Ishikawa (cell line): ENCODE measurements around the gene NXPH2.
A peak's percentile ranks its signal among the peaks of the same experiment; 100 is the strongest.

Experiments used
- CEBPB ChIP-seq: IDR thresholded peaks from 2 replicates; pipeline ENCODE4 v1.6.1; 2012
- CREB1 ChIP-seq: IDR thresholded peaks from 2 replicates; pipeline ENCODE4 v1.6.1; 2012; ENCODE audit warnings: low read depth
- EGR1 ChIP-seq: IDR thresholded peaks from 2 replicates; pipeline ENCODE4 v1.6.1; 2012
- EP300 ChIP-seq: IDR thresholded peaks from 2 replicates; pipeline ENCODE4 v1.6.1; 2012; ENCODE audit warnings: borderline replicate concordance
- FOXM1 ChIP-seq: IDR thresholded peaks from 2 replicates; pipeline ENCODE4 v1.6.1; 2012; ENCODE audit warnings: low read depth, borderline replicate concordance
- NFIC ChIP-seq: IDR thresholded peaks from 2 replicates; pipeline ENCODE4 v1.6.1; 2012
- RAD21 ChIP-seq: IDR thresholded peaks from 2 replicates; pipeline ENCODE4 v1.6.1; 2012; ENCODE audit warnings: low read depth
- TAF1 ChIP-seq: IDR thresholded peaks from 2 replicates; pipeline ENCODE4 v1.6.1; 2012; ENCODE audit warnings: low read depth, mild to moderate bottlenecking
- TCF12 ChIP-seq: IDR thresholded peaks from 2 replicates; pipeline ENCODE4 v1.6.1; 2012; ENCODE audit warnings: low read depth
- TEAD4 ChIP-seq: IDR thresholded peaks from 2 replicates; pipeline ENCODE4 v1.6.1; 2012
- USF1 ChIP-seq: IDR thresholded peaks from 2 replicates; pipeline ENCODE4 v1.6.1; 2012
- YY1 ChIP-seq: IDR thresholded peaks from 2 replicates; pipeline ENCODE4 v1.6.1; 2012; ENCODE audit warnings: low read depth
- ZBTB7A ChIP-seq: IDR thresholded peaks from 2 replicates; pipeline ENCODE4 v1.6.1; 2012; ENCODE audit warnings: low read depth
- TF ChIP-seq, protein P1 (sequence below): IDR thresholded peaks from 2 replicates; pipeline ENCODE4 v1.6.1; 2012; ENCODE audit warnings: low read depth, mild to moderate bottlenecking
- TF ChIP-seq, protein P2 (sequence below): IDR thresholded peaks from 2 replicates; pipeline ENCODE4 v1.6.1; 2012

NXPH2 gene

GRCh38 chr2:138677221-138677620, 103.0 kb downstream of the NXPH2 start:
- TF ChIP-seq YY1 (no peak), TEAD4 (no peak), TCF12 (no peak), FOXM1 (no peak), ZBTB7A (no peak), CEBPB (no peak), USF1 (no peak), RAD21 (no peak), CREB1 (no peak), NFIC (no peak), EGR1 (no peak), EP300 (no peak), TAF1 (no peak)
- TF ChIP-seq, protein P1, sequence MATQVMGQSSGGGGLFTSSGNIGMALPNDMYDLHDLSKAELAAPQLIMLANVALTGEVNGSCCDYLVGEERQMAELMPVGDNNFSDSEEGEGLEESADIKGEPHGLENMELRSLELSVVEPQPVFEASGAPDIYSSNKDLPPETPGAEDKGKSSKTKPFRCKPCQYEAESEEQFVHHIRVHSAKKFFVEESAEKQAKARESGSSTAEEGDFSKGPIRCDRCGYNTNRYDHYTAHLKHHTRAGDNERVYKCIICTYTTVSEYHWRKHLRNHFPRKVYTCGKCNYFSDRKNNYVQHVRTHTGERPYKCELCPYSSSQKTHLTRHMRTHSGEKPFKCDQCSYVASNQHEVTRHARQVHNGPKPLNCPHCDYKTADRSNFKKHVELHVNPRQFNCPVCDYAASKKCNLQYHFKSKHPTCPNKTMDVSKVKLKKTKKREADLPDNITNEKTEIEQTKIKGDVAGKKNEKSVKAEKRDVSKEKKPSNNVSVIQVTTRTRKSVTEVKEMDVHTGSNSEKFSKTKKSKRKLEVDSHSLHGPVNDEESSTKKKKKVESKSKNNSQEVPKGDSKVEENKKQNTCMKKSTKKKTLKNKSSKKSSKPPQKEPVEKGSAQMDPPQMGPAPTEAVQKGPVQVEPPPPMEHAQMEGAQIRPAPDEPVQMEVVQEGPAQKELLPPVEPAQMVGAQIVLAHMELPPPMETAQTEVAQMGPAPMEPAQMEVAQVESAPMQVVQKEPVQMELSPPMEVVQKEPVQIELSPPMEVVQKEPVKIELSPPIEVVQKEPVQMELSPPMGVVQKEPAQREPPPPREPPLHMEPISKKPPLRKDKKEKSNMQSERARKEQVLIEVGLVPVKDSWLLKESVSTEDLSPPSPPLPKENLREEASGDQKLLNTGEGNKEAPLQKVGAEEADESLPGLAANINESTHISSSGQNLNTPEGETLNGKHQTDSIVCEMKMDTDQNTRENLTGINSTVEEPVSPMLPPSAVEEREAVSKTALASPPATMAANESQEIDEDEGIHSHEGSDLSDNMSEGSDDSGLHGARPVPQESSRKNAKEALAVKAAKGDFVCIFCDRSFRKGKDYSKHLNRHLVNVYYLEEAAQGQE, result no peak
- TF ChIP-seq, protein P2, sequence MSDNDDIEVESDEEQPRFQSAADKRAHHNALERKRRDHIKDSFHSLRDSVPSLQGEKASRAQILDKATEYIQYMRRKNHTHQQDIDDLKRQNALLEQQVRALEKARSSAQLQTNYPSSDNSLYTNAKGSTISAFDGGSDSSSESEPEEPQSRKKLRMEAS, result no peak

- 0 out of 2 replicates have a peak, but pooled peaks have one; percentile 5 for TF ChIP-seq CEBPB
- TF ChIP-seq, protein P1, result no peak
Observed at GRCh38 chr2:138676619-138677021, 103.6 kb downstream of the NXPH2 start.

- TF ChIP-seq TAF1 (no peak), FOXM1 (no peak), RAD21 (no peak), EGR1 (no peak), NFIC (no peak), TEAD4 (no peak), USF1 (no peak), YY1 (no peak), EP300 (no peak), ZBTB7A (no peak), CEBPB (no peak), TCF12 (no peak)
- TF ChIP-seq, protein P2, result no peak
- TF ChIP-seq, protein P1, result no peak
Observed at GRCh38 chr2:138671566-138671965, 108.6 kb downstream of the NXPH2 start.

- TF ChIP-seq CEBPB (no peak), CREB1 (no peak), EGR1 (no peak), ZBTB7A (no peak), FOXM1 (no peak), TCF12 (no peak), TAF1 (no peak), RAD21 (no peak), NFIC (no peak), YY1 (no peak)
- TF ChIP-seq, protein P2, result no peak
Observed at GRCh38 chr2:138670734-138671133, 109.5 kb downstream of the NXPH2 start.

GRCh38 chr2:138665937-138666336, 114.3 kb downstream of the NXPH2 start:
- TF ChIP-seq CEBPB (no peak), RAD21 (no peak), TCF12 (no peak), EP300 (no peak), YY1 (no peak), NFIC (no peak), CREB1 (no peak), FOXM1 (no peak), ZBTB7A (no peak), TEAD4 (no peak), EGR1 (no peak), TAF1 (no peak), USF1 (no peak)
- TF ChIP-seq, protein P2, result no peak
- TF ChIP-seq, protein P1, result no peak
